A549 (cell line): Measurements from ENCODE around the gene PLCZ1. TPM values are rescaled to one million over a fixed set of nuclear protein-coding genes. Genes with fewer than 3 reads are reported as not detected.

ENCODE experiments used
- ATAC-seq, 2 experiments: fragments of 200-7000 bp in 1 of 2; fragments of >200 bp in 1 of 2; cut with Nextera tagmentation in 1 of 2; cut with Tn5 transposase in 1 of 2; 3 replicates each; pipeline versions ENCODE4 v1.8.0 to v1.9.1; 2018 to 2020; ENCODE audit warnings: mild to moderate bottlenecking in 1 of 2, moderate library complexity in 1 of 2
- CTCF ChIA-PET: fragments of 300-600 bp; sonication (Branson Sonifier 250); formaldehyde crosslinking; extraction: SDS; loops from one replicate; lab custom pipeline; 2021; ENCODE audit warnings: antibody characterized with exemption, inconsistent platforms; lab: Yijun Ruan, JAX
- POLR2A ChIA-PET: fragments of 350-600 bp; formaldehyde crosslinking; extraction: SDS; loops from one replicate; lab custom pipeline; 2021; ENCODE audit warnings: antibody characterized with exemption, inconsistent platforms; lab: Yijun Ruan, JAX
- DNase-seq, 2 experiments: peaks; one replicate each; pipeline versions ENCODE4 v3.0.0 to v3.0.0-alpha.2; 2011 to 2016; ENCODE audit warnings: low read depth in 1 of 2, low spot score in 1 of 2
- FAIRE-seq: peaks from 2 replicates; lab custom pipeline; 2011; peaks lifted over from hg19 to GRCh38; lab: Jason Lieb, UNC
- H3K27ac ChIP-seq, 2 experiments: fragments of >200 bp; sonication (Bioruptor Twin); formaldehyde crosslinking; 3 replicates each; pipeline ENCODE4 v1.5.1; 2016 to 2017
- H3K4me1 ChIP-seq: fragments of >200 bp; sonication (Bioruptor Twin); formaldehyde crosslinking; 3 replicates; pipeline ENCODE4 v1.6.1; 2016
- H3K4me2 ChIP-seq: fragments of >200 bp; sonication (Bioruptor Twin); formaldehyde crosslinking; 3 replicates; pipeline ENCODE4 v1.6.1; 2016
- H3K4me3 ChIP-seq: fragments of >200 bp; sonication (Bioruptor Twin); formaldehyde crosslinking; 3 replicates; pipeline ENCODE4 v1.5.1; 2016
- H3K9me3 ChIP-seq: fragments of >200 bp; sonication (Bioruptor Twin); formaldehyde crosslinking; 3 replicates; pipeline ENCODE4 v1.6.1; 2016
- CBX2 ChIP-seq: fragments of 200-600 bp; sonication (generic); IDR thresholded peaks from 2 replicates; pipeline ENCODE4 v1.6.1; 2016; ENCODE audit warnings: low read depth, mild to moderate bottlenecking, borderline replicate concordance
- FOSB ChIP-seq: fragments of 250-450 bp; sonication (Bioruptor Pico); IDR thresholded peaks from 2 replicates; pipeline ENCODE4 v1.5.0; 2020; ENCODE audit warnings: mild to moderate bottlenecking, moderate library complexity
- HES2 ChIP-seq: fragments of >200 bp; sonication (Bioruptor Twin); formaldehyde crosslinking; IDR thresholded peaks from 2 replicates; pipeline ENCODE4 v1.6.1; 2016
- HEYL ChIP-seq: fragments of 250-450 bp; sonication (Bioruptor Pico); IDR thresholded peaks from 2 replicates; pipeline ENCODE4 v1.8.0; 2021; ENCODE audit warnings: mild to moderate bottlenecking, moderate library complexity
- HMGXB4 ChIP-seq: fragments of 250-450 bp; sonication (Bioruptor Pico); IDR thresholded peaks from 2 replicates; pipeline ENCODE4 v1.5.0; 2021; ENCODE audit warnings: mild to moderate bottlenecking, moderate library complexity, borderline replicate concordance
- JUNB ChIP-seq: fragments of >200 bp; sonication (Bioruptor Twin); formaldehyde crosslinking; IDR thresholded peaks from 2 replicates; pipeline ENCODE4 v1.6.1; 2016
- KDM1A ChIP-seq: fragments of 200-600 bp; sonication (generic); IDR thresholded peaks from 2 replicates; pipeline ENCODE4 v1.6.1; 2016; ENCODE audit warnings: low read depth, mild to moderate bottlenecking
- KDM5A ChIP-seq: fragments of 200-600 bp; sonication (generic); IDR thresholded peaks from 2 replicates; pipeline ENCODE4 v1.6.1; 2016; ENCODE audit warnings: antibody characterized with exemption, mild to moderate bottlenecking
- PHF8 ChIP-seq: fragments of 200-600 bp; sonication (generic); IDR thresholded peaks from 2 replicates; pipeline ENCODE4 v1.6.1; 2016; ENCODE audit warnings: low read depth, mild to moderate bottlenecking, antibody characterized with exemption, moderate library complexity, borderline replicate concordance
- RCOR1 ChIP-seq: fragments of 150-350 bp; IDR thresholded peaks from 2 replicates; pipeline ENCODE4 v1.6.1; 2014; ENCODE audit warnings: antibody characterized with exemption, low read length, low read depth
- REST ChIP-seq: fragments of 200-600 bp; sonication (generic); IDR thresholded peaks from 2 replicates; pipeline ENCODE4 v1.6.1; 2016; ENCODE audit warnings: antibody characterized with exemption, mild to moderate bottlenecking, moderate library complexity
- TP53 ChIP-seq: fragments of 250-450 bp; sonication (Bioruptor Pico); IDR thresholded peaks from 2 replicates; pipeline ENCODE4 v1.5.0; 2021; ENCODE audit warnings: mild to moderate bottlenecking, moderate library complexity
- ZFP36 ChIP-seq: fragments of 450-650 bp; IDR thresholded peaks from 2 replicates; pipeline ENCODE4 v1.6.1; 2014; ENCODE audit warnings: borderline replicate concordance; ENCODE audit not compliant: partially characterized antibody
- ZNF302 ChIP-seq: fragments of 250-450 bp; sonication (Bioruptor Pico); IDR thresholded peaks from 2 replicates; pipeline ENCODE4 v1.9.0; 2021; ENCODE audit warnings: inconsistent platforms, mild to moderate bottlenecking, moderate library complexity
- ZSCAN20 ChIP-seq: fragments of 250-450 bp; sonication (Bioruptor Pico); IDR thresholded peaks from 2 replicates; pipeline ENCODE4 v1.8.0; 2022; ENCODE audit warnings: mild to moderate bottlenecking, moderate library complexity
- WGBS: methylation state at CpG from one replicate; pipeline ENCODE4 v1.1.6; 2017; ENCODE audit errors: missing lambda C conversion rate; 5-methylcytosine and 5-hydroxymethylcytosine counted together
- polyA plus RNA-seq, 4 experiments: library from polyadenylated mRNA; depleted of rRNA in 3 of 4; stranded (reverse); fragments of >200 nt; fragmentation: RNase III in 1 of 4; extraction: RNeasy Plus Mini Kit Qiagen cat#74134 plus additional on column Dnase treatment in 1 of 4; gene quantifications; 2 replicates in 3 of 4; 3 replicates in 1 of 4; pipeline ENCODE4 v1.2.3, GENCODE V29; 2011 to 2017

The PLCZ1 gene
- polyA plus RNA-seq, 2 of the 4 experiments (the other 2 are of a cell fraction), result not detected

GRCh38 chr12:18749386-18749957, 11.7 kb upstream of the PLCZ1 start:
- Histone ChIP-seq H3K4me1 (no peaks in the 10 kb centered on the region), H3K9me3 (no peaks in the 10 kb centered on the region), H3K4me2 (no peak overlapping the region), H3K4me3 (no peak overlapping the region), H3K27ac (no peak overlapping the region)
- TF ChIP-seq ZFP36, result no peak
- no peak for TF ChIP-seq ZNF302 (CRISPR knock-in tag)
- TF ChIP-seq HMGXB4 (CRISPR knock-in tag), result no peak
- no peak for TF ChIP-seq HEYL (CRISPR knock-in tag)
- TF ChIP-seq KDM1A, result no peak
- WGBS, result 21% methylated on average over 4 of the region's 4 CpGs
- CTCF ChIA-PET, result no interaction called here
- no peak for FAIRE-seq
- DNase-seq, result no peak
- no peak for ATAC-seq
- POLR2A ChIA-PET, result no interaction called here

GRCh38 chr12:18747895-18748294, 10.1 kb upstream of the PLCZ1 start:
- POLR2A ChIA-PET, result no interaction called here
- 82% methylated on average over 1 of the region's 1 CpG for WGBS
- no peak overlapping the region for H3K27ac ChIP-seq
- ATAC-seq (no peak), DNase-seq (no peak), FAIRE-seq (no peak)
- no peaks in the 10 kb centered on the region for H3K4me1 ChIP-seq
- H3K4me2 ChIP-seq, result no peak overlapping the region
- TF ChIP-seq HES2 (no peak), TP53 (no peak), FOSB (CRISPR knock-in tag) (no peak), REST (no peak), KDM5A (no peak), PHF8 (no peak), ZSCAN20 (CRISPR knock-in tag) (no peak), JUNB (no peak)
- H3K4me3 ChIP-seq, result no peak overlapping the region
- CTCF ChIA-PET, result no interaction called here
- no peaks in the 10 kb centered on the region for H3K9me3 ChIP-seq

GRCh38 chr12:18731156-18731555, 6.7 kb downstream of the PLCZ1 start:
- TF ChIP-seq RCOR1, result no peak
- no peak for TF ChIP-seq CBX2
- TF ChIP-seq, all 56 proteins: peak for 0
- H3K9me3 ChIP-seq, result peaks cover 5% of the 10 kb centered on the region; the same call in 1 of the 3 replicates
- 49% methylated on average over 5 of the region's 5 CpGs for WGBS
- CTCF ChIA-PET, result no interaction called here
- no peak for ATAC-seq
- no peak overlapping the region for H3K4me2 ChIP-seq
- H3K4me1 ChIP-seq, result no peaks in the 10 kb centered on the region
- POLR2A ChIA-PET, result no interaction called here
- DNase-seq, result no peak
- FAIRE-seq, result no peak
- H3K27ac ChIP-seq, result no peak overlapping the region
- H3K4me3 ChIP-seq, result no peak overlapping the region
